GM10847 (cell line): ENCODE data around the gene NKG7.

ENCODE experiments used
- POLR2A ChIP-seq: IDR thresholded peaks from 2 replicates; pipeline ENCODE4 v1.6.1; 2011; ENCODE audit not compliant: insufficient read length; ENCODE audit errors: extremely low read depth

The NKG7 gene, protein sequence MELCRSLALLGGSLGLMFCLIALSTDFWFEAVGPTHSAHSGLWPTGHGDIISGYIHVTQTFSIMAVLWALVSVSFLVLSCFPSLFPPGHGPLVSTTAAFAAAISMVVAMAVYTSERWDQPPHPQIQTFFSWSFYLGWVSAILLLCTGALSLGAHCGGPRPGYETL

DNA sequence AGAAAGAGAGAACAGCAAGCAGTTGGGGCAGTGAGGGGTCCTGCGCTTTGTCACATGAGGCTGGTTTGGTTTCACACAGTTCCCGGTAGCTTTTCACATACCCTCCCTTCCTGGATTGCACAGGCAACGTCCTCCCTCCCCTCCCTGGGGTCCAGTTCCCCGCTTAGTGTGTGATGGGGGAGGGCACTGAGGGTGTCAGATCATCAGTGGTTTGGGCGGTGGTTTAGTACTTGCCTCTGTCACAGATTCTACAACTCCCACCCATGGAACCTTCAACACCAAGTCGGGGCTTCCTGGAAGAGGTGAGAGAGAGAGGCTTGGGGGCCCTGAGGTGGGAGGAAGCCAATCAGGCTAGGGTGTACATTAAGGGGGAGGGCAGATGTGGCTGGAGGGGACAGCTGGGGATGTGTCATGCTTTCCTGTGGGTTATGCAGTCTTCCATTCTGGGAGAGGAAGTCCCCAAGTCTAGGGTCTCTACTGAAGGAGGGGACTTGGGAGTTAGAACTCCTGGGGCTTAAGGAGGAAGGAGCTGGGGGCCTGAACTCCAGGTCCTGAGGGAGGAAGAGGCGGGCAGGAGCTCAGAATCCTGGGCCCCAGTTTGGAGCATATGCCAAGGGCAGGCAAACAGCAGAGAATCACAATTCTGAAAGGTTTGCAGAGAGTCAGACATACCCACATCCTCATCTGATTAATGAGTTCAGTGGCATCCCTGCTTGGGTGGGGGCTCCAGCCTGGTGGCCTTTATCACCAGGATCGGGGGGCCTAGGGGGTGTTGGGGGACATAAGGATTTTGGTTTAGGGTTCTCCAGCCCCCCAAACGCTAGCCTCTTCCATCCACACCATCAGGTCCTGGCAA, at the start of gene NKG7:
NKG7 (minus strand) TSS at position 6 of the 856 bp plus-strand sequence. CDS start 119 bp downstream, outside the sequence.
- TF ChIP-seq POLR2A: no peak

DNA sequence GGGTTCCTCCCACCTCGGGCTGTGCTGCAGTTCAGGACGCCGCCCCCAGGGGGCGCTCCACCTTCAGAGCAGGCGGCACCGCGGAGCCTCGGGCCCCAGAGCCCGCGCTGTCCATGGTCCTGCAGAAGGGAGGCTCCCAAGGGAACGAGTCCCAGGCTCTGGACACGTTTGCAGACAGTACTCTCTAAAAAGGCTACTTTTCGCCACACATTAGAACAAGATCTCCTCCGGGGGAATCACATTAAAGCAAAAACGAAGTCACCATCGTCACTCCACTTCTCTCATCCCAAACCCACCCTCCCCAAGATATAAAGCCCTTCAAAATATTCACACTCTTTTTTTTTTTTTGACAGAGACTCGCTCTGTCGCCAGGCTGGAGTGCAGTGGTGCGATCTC, 49.6 kb upstream of the NKG7 start:
- TF ChIP-seq POLR2A: no peak

DNA sequence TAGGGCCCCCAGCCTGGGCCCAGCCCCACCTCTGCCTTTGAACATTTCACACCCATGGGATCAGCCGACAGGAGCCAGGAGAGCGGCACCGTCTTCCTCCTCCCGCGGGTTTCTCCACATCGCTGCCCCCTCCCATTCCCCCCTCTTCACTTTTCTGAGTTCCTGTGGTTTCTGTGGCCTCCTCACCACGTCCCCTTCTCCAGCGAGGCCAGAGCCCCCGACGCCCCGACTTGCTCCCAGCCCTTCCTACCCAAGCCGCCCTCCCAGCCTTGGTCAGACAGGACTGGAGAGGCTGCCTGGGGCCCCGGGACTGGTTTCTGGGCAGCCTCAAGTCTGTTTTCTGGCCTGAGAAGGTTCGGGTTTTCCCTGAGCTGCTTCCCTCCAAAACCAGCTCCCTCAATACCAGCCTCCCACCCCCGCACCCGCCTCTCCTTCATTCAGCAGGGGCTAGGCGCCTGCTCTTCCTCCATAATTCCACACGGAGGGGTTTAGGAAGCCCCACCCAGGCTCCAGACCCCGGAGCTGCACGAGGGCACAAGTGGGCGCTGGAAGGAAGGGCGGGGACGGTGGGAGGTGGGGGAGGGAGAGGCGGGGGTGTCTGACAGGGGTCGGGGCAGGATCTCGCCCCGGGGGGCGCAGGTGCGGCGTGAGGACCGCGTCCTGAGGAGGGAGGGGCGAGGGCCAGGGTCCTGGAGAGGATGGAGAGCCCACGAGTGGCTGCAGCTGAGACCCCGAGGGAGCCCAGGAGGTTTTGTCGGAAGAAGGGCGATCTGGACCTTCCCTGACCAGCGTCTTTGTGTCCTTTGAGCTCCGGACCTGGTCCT, 49.0 kb upstream of the NKG7 start:
- no peak for TF ChIP-seq POLR2A

DNA sequence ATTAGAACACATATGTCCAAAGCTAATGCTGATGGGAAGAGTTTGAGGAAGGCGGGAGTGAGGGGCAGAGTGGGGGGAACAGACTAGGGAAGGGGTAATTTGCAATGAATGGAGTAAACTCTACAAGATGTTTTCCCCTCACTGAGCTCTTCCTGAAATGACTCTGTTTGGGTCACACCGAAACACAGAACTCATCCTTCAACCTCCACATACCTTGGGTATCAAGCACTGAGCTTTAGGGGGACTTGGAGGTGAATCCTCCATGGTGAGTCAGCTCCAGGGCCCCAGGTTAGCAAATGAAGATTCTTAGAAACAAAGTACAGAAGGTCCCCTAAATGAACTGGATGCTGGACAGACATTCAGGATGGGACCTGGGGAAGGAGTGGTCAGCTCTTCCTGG, 46.3 kb upstream of the NKG7 start:
- TF ChIP-seq POLR2A: no peak

DNA sequence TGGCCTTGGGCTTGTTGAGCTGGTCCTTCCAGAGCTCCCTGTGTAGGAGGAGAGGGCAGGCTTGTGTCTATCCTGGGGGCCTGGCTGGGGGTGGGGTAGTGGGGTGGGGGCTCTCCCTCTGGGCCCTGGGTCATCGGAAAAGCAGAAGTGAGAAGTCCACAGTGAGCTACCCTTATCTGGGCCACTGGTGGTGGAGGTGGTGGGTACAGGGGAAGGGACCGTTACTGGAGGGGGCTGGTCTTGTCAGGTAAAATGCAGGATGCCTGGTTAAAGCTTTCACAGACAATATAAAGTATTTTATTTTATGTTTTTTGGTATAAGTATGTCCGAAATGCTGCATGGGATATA, 45.3 kb upstream of the NKG7 start:
- no peak for TF ChIP-seq POLR2A

DNA sequence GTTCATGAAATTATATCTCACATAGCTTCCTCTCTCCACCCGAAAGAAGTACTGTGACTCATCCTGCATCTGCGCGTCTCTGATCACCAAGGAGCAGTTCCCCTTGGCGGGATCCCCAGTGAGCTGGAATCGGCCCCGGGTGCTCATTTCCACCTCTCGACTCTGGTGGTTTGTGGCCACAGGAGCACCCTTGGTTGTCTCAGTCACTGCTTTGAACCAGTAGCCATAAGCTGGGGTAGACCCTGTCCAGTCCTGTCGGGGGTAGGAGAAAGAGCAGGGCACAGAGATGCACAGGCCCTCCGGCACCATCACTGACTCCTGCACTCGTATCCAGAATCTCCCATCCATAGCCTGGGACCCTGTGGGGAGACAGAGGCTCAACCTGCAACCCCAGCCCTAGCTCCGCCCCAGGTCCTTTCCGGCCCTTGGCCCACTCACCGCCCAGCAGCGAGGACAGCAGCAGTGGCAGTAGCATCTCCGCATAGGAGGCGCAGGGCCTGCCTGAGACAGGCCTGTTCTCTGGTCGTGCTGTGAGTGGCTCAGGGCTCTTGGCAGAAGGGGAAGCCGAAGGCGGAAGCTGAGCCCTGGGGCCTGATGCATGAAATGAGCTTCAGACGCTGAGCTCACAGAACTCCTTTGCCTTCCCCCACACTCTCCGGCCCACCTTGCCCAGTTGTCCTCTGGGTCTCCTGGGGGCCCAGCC, 44.8 kb upstream of the NKG7 start, which contains the start of gene SIGLEC10:
SIGLEC10 (minus strand) TSS at position 536 of the 703 bp plus-strand sequence; CDS start at position 475, 61 bp downstream.
- peak; percentile 42 for TF ChIP-seq POLR2A

DNA sequence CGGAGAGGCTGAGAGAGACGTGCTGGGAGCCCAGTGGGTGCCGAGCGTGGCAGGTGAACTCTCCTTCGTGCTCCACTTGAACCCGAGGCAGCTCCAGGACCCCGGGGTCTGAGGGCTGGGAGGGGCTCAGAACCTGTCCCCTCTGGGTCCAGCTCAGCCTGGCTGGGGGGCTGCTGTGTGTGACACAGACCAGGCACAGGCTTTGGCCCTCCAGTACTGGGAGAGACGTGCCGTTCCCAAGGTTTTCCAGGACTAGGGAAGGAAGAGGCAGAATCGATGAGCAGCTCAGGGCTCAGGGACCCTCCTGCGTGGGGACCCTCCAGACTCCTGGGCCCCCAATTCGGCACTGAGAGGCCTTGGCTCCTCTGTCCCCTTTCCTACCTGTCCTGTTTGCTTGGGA, 42.7 kb upstream of the NKG7 start:
- TF ChIP-seq POLR2A: no peak

DNA sequence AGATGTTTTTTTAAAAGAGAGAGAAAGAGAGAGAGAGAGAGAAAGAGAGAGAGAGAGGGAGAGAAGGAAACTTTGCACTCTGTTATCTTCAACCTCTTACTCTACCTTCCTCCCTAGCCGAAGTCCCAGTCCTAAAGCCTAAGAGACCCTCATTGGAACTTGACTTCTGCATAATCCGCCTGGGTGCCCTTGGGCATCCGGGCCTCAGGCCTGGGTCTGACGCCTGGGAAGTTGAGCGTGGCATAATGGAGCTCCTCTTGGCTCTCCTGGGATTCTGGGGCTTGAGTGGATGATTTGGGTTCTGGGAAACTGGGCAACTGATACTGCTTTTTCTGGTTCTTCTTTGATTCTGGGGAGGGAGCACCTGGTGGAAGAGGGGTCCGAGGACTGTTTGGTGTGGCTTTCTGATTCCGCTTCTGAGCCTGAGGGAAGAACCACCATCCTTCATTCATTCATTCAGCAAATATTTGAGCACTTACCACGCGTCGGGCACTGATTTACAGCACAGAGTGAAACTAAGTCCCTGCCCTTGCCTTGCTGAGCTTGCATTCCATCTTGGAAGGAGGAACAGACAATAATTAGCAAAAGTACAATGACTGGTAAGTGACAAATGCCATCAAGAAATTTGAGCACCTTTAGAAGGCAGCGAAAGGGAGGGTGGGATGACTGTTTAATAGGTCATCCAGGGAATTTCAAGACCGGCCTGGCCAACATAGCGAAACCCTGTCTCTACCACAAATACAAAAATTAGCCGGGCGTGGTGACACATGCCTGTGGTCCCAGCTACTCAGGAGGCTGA, 38.7 kb upstream of the NKG7 start:
- TF ChIP-seq POLR2A: no peak

DNA sequence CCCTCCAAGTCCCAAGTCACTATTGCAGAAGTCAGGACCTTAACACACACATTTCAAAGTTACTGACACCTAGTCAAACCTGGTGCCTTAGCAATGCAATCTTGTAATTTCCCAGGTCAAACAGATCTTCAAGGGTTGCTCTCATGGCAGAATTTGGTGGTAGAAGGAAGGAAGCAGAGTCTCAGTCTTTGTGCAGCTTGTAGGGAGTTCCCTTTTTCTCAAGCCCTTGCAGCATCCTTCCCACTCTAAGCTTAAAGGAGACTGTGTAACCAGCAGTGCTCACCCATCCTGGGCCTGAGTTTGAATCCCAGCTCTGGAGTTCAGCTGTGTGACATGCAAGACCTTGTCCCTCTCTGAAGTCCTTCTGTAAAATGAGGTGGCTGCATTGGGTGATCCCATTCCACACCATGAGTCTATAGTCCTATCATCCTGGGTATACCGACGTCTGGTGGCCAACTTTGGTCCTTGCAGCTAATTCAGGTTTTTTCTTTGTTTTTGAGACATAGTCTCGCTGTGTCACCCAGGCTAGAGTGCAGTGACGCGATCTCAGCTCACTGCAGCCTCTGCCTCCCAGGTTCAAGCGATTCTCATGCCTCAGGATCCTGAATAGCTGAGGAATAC, 35.2 kb upstream of the NKG7 start:
- no peak for TF ChIP-seq POLR2A

DNA sequence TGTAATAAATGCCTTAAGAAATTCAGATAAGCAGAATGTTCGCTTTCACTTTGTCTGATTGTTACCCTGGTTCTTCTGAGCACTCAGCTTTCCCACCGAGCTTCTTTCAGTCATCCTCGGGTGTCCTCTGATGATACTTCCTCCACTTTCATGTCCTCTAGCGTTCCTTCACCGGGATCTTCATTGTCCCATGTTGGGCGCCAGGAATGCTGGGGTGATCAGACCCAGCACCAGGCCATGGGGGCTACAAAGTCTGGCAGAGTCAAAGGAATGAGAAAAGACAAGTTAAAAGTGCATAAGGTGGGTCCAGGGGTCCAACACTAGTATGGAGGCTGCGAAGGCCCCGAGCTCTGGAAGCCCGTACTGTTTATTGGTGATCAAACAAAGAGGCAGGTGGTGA, 29.7 kb upstream of the NKG7 start:
- TF ChIP-seq POLR2A: no peak

DNA sequence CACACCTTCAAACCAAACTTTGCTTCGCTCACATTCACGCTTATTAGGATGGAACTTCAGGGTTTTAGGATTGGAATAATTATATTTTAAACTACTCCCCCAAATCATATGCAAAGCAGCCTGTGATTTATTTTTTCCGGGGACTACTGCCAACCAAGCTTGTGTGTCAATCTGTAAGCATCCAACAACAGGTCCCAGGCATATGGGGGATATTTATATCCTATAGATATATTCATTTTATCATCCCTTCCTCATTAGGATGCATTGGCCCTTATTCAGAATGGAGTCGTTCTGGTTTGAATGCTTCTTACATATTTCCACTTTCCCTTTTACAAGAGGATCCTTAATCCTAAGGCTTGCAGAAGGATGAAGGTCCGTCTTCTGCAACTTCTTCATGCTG, 26.8 kb upstream of the NKG7 start:
- TF ChIP-seq POLR2A: no peak

DNA sequence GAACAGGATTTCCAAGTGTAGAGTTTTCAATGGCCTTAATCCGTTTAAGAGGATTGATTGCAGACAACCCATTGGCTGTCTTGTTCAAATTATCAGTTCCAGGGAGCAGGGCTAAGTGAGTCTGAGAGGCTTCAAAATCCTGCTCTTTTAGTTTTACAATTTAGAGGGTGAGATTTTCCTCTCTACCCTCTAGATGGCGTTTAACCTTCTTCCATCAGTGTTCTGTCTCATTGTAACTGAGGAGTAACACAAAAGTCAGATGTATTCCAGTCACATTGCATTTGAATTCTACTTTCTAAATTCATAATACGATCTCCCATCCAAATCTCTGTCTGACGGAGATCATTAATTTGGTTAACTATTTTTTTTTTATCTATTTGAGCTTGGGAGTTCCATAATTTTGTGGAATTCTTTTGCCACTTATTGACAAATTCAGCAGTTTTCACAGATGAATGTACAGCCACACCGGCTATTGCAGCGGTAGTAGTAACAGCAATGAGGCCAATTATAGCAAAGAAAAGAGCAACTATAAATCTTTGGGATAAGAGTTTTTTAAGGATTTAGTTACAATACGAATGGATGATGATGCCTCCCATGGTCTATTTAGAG, 25.7 kb upstream of the NKG7 start:
- no peak for TF ChIP-seq POLR2A

DNA sequence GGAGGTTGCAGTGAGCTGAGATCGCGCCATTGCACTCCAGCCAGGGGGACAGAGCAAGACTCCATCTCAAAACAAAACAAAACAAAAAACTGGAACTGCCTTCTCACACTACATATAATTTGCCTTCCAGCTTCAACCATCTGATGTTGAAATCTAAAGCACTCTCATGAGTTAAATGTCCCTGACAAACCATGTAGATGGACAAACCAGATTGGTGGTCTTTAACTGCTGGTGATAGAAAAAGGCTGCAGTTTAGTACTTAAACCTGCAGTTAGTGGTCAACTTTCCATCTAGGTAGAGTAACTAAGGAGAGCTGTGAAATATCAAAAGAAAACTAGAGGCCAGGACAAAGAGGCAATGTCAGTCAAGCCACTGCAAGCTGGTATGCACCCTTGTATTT, 23.7 kb upstream of the NKG7 start:
- TF ChIP-seq POLR2A: no peak
